Neutrophil (primary cell): Measurements from ENCODE around the gene USH2A.

ENCODE experiments used
- H3K27ac ChIP-seq: fragments of 200-600 bp; sonication (generic); 2 replicates; pipeline ENCODE4 v1.5.1; 2016; ENCODE audit warnings: mild to moderate bottlenecking, moderate library complexity
- H3K27me3 ChIP-seq: fragments of 200-600 bp; sonication (generic); 2 replicates; pipeline ENCODE4 v1.6.0; 2016; ENCODE audit warnings: mild to moderate bottlenecking
- H3K36me3 ChIP-seq: fragments of 200-600 bp; sonication (generic); 2 replicates; pipeline ENCODE4 v1.5.1; 2017
- H3K4me1 ChIP-seq, 2 experiments: fragments of 200-600 bp in 1 of 2; sonication (generic) in 1 of 2; 1 replicate in 1 of 2; 2 replicates in 1 of 2; pipeline versions ENCODE4 v1.5.1 to v1.6.1; 2013 to 2016; ENCODE audit warnings: low read depth in 1 of 2, low read length in 1 of 2, mild to moderate bottlenecking in 1 of 2, moderate library complexity in 1 of 2; ENCODE audit not compliant: control insufficient read depth in 1 of 2, insufficient read depth in 1 of 2
- H3K4me3 ChIP-seq, 2 experiments: fragments of 200-600 bp in 1 of 2; sonication (generic) in 1 of 2; 1 replicate in 1 of 2; 2 replicates in 1 of 2; pipeline ENCODE4 v1.5.1; 2013 to 2016; ENCODE audit warnings: low read depth in 1 of 2, low read length in 1 of 2, mild to moderate bottlenecking in 1 of 2, moderate library complexity in 1 of 2
- H3K9me3 ChIP-seq: fragments of 200-600 bp; sonication (generic); 2 replicates; pipeline ENCODE4 v1.5.1; 2016
- CTCF ChIP-seq: fragments of 200-600 bp; sonication (generic); IDR thresholded peaks from 2 replicates; pipeline ENCODE4 v1.5.1; 2016; ENCODE audit warnings: antibody characterized with exemption

Gene USH2A

GRCh38 chr1:215845234-215845891 is 577.9 kb downstream of the USH2A start:
- H3K27me3 ChIP-seq: no peaks in the 10 kb centered on the region
- H3K36me3 ChIP-seq: no peaks in the 10 kb centered on the region
- no peaks in the 10 kb centered on the region for H3K4me1 ChIP-seq
- no peaks in the 10 kb centered on the region for H3K9me3 ChIP-seq
- TF ChIP-seq CTCF: no peak
- no peak overlapping the region for H3K27ac ChIP-seq
- no peak overlapping the region for H3K4me3 ChIP-seq

- Histone ChIP-seq H3K27ac (no peak overlapping the region), H3K4me1 (no peaks in the 10 kb centered on the region), H3K9me3 (no peaks in the 10 kb centered on the region), H3K36me3 (no peaks in the 10 kb centered on the region), H3K27me3 (no peaks in the 10 kb centered on the region), H3K4me3 (no peak overlapping the region)
- TF ChIP-seq CTCF: no peak
These were observed 578.5 kb downstream of the USH2A start for GRCh38 chr1:215844777-215845176.

- no peak for TF ChIP-seq CTCF
- no peaks in the 10 kb centered on the region for H3K9me3 ChIP-seq
- no peaks in the 10 kb centered on the region for H3K36me3 ChIP-seq
- no peaks in the 10 kb centered on the region for H3K27me3 ChIP-seq
- no peak overlapping the region for H3K27ac ChIP-seq
- no peaks in the 10 kb centered on the region for H3K4me1 ChIP-seq
- H3K4me3 ChIP-seq: no peak overlapping the region
These were observed 579.0 kb downstream of the USH2A start for GRCh38 chr1:215844266-215844665.

- Histone ChIP-seq H3K4me1 (no peaks in the 10 kb centered on the region), H3K36me3 (no peaks in the 10 kb centered on the region), H3K27me3 (no peaks in the 10 kb centered on the region), H3K27ac (no peak overlapping the region), H3K4me3 (no peak overlapping the region), H3K9me3 (no peaks in the 10 kb centered on the region)
- no peak for TF ChIP-seq CTCF
These were observed 580.3 kb downstream of the USH2A start for GRCh38 chr1:215842905-215843304.

- TF ChIP-seq CTCF: no peak
- Histone ChIP-seq H3K9me3 (no peaks in the 10 kb centered on the region), H3K27me3 (no peaks in the 10 kb centered on the region), H3K4me3 (no peak overlapping the region), H3K36me3 (no peaks in the 10 kb centered on the region), H3K4me1 (no peaks in the 10 kb centered on the region), H3K27ac (no peak overlapping the region)
These were observed 587.3 kb downstream of the USH2A start for GRCh38 chr1:215835951-215836350.
